ENCODE measurements around the gene CHP1. TPM values are rescaled to one million over a fixed set of nuclear protein-coding genes. Genes with fewer than 3 reads are reported as not detected.
A peak's percentile ranks its signal among the peaks of the same experiment; 100 is the strongest.

The CHP1 gene
- total and polyA plus RNA-seq, 2 donors (not counting 1 experiment from before 2014, with no cell fraction given): 14.2 to 39.9 TPM

GRCh38 chr15:41289953-41290352, 58.9 kb downstream of the CHP1 start:
- H3K4me3 Mint-ChIP-seq: no peak overlapping the region
- Histone ChIP-seq H3K36me3 (replicated peaks in 1 of 2; ENCODE audit: control extremely low read depth in 1 of 2, control insufficient read depth in 1 of 2, extremely low read depth in 1 of 2, insufficient read depth in 2 of 2, low read length in 1 of 2) (peaks cover 2 to 41% of the 10 kb centered on the region in 2 experiments), H2AFZ (ENCODE audit: insufficient read depth, low read depth, low read length, poor library complexity, severe bottlenecking) (no peak overlapping the region), H3K9me3 (ENCODE audit: control extremely low read depth in 1 of 3, control insufficient read depth in 2 of 3, insufficient read depth in 1 of 3, low read length in 2 of 3) (no peaks in the 10 kb centered on the region), H3K27ac (ENCODE audit: low read length in 2 of 2) (peak overlapping the region in 1 of 2 donors; percentile 91), H3K9ac (ENCODE audit: low read length) (no peak overlapping the region), H3K27me3 (replicated peaks in 1 of 4; ENCODE audit: control extremely low read depth in 1 of 4, control insufficient read depth in 3 of 4, insufficient read depth in 4 of 4, low read length in 3 of 4) (no peaks in the 10 kb centered on the region), H3K4me3 (ENCODE audit: control extremely low read depth in 1 of 5, extremely low read depth in 1 of 5, insufficient read depth in 1 of 5, low read depth in 2 of 5, low read length in 4 of 5) (no peak overlapping the region), H4K20me1 (ENCODE audit: control insufficient read depth, insufficient read depth, low read length, poor library complexity, severe bottlenecking) (peaks cover 19% of the 10 kb centered on the region), H3K4me2 (replicated peaks; ENCODE audit: low read depth, low read length, poor library complexity, severe bottlenecking) (no peak overlapping the region), H3K4me1 (ENCODE audit: control insufficient read depth in 2 of 2, insufficient read depth in 2 of 2, low read length in 2 of 2) (peaks cover 31 to 41% of the 10 kb centered on the region in 2 donors), H3K79me2 (ENCODE audit: control insufficient read depth, insufficient read depth, low read length) (peaks cover 49% of the 10 kb centered on the region)
- POLR2A ChIA-PET: interaction anchor here (0.7 to 2.3 kb wide), 3 partner anchors 14 to 378 kb away, joined by 3 to 9 read pairs (median 3); partner anchors contain the start of genes CHP1 and EXD1
- intact Hi-C loops (cut with micrococcal nuclease): loop anchor here (2.0 kb wide), 2 partner anchors 31 to 43 kb away; partner anchors contain the start of genes NUSAP1 and OIP5
- no peaks in the 10 kb centered on the region for H3K9me3 Mint-ChIP-seq (ENCODE audit: insufficient read depth)
- ATAC-seq (ENCODE audit: low read depth) (no peak), DNase-seq (no peak)
- TF ChIP-seq CTCF (IDR thresholded peaks at IDR 0.05) (no peak), EZH2 (IDR thresholded peaks at IDR 0.05; ENCODE audit: borderline replicate concordance, insufficient read depth, low read depth, low read length, poor library complexity, severe bottlenecking) (no peak)
- WGBS (ENCODE audit: insufficient coverage): no CpG with 5 or more reads among the region's 2 CpGs
- peaks cover 56% of the 10 kb centered on the region for H3K4me1 Mint-ChIP-seq
- H3K27ac Mint-ChIP-seq: no peak overlapping the region
- H3K27me3 Mint-ChIP-seq: no peaks in the 10 kb centered on the region
- CTCF ChIA-PET: interaction anchor here (0.6 to 2.0 kb wide), 4 partner anchors 41 to 217 kb away, joined by 3 to 5 read pairs (median 3); partner anchors contain the start of gene CHP1

- peak overlapping the region; percentile 52 for H2AFZ ChIP-seq (ENCODE audit: insufficient read depth, low read depth, low read length, poor library complexity, severe bottlenecking)
- ATAC-seq (ENCODE audit: low read depth) (peak; percentile 95), DNase-seq (peak; percentile 89)
- peaks cover 2 to 30% of the 10 kb centered on the region in 2 experiments for H3K36me3 ChIP-seq (replicated peaks in 1 of 2; ENCODE audit: control extremely low read depth in 1 of 2, control insufficient read depth in 1 of 2, extremely low read depth in 1 of 2, insufficient read depth in 2 of 2, low read length in 1 of 2)
- peak overlapping the region; percentile 73 to 91 for H3K27ac ChIP-seq (ENCODE audit: low read length in 2 of 2)
- H3K27me3 Mint-ChIP-seq: no peaks in the 10 kb centered on the region
- peaks cover 19% of the 10 kb centered on the region for H4K20me1 ChIP-seq (ENCODE audit: control insufficient read depth, insufficient read depth, low read length, poor library complexity, severe bottlenecking)
- peaks cover 45% of the 10 kb centered on the region for H3K4me1 Mint-ChIP-seq
- peak overlapping the region in 1 of 5 experiments; percentile 12 for H3K4me3 ChIP-seq (ENCODE audit: control extremely low read depth in 1 of 5, extremely low read depth in 1 of 5, insufficient read depth in 1 of 5, low read depth in 2 of 5, low read length in 4 of 5)
- TF ChIP-seq EZH2 (IDR thresholded peaks at IDR 0.05; ENCODE audit: borderline replicate concordance, insufficient read depth, low read depth, low read length, poor library complexity, severe bottlenecking): no peak
- no peak for TF ChIP-seq CTCF (IDR thresholded peaks at IDR 0.05)
- peak overlapping the region; percentile 68 for H3K4me3 Mint-ChIP-seq
- H3K27me3 ChIP-seq (replicated peaks in 1 of 4; ENCODE audit: control extremely low read depth in 1 of 4, control insufficient read depth in 3 of 4, insufficient read depth in 4 of 4, low read length in 3 of 4): no peaks in the 10 kb centered on the region
- CTCF ChIA-PET: interaction anchor here (0.9 to 2.1 kb wide), 6 partner anchors 41 to 432 kb away, joined by 3 to 6 read pairs (median 4); partner anchors contain the start of genes CHP1, EXD1, NUSAP1 and OIP5
- peaks cover 50% of the 10 kb centered on the region for H3K79me2 ChIP-seq (ENCODE audit: control insufficient read depth, insufficient read depth, low read length)
- peaks cover 24 to 35% of the 10 kb centered on the region in 2 donors for H3K4me1 ChIP-seq (ENCODE audit: control insufficient read depth in 2 of 2, insufficient read depth in 2 of 2, low read length in 2 of 2)
- 3% methylated on average over 4 of the region's 9 CpGs for WGBS (ENCODE audit: insufficient coverage)
- POLR2A ChIA-PET: interaction anchor here (0.6 to 2.3 kb wide), 4 partner anchors 60 to 713 kb away, joined by 3 to 9 read pairs (median 4); partner anchors contain the start of genes CHP1 and EXD1
- intact Hi-C loops (cut with micrococcal nuclease): loop anchor here (1.0 to 2.0 kb wide), 5 partner anchors 8 to 126 kb away; partner anchors contain the start of genes CHP1, NUSAP1, OIP5 and RTF1
- peak overlapping the region; percentile 55 for H3K4me2 ChIP-seq (replicated peaks; ENCODE audit: low read depth, low read length, poor library complexity, severe bottlenecking)
- peak overlapping the region; percentile 93 for H3K27ac Mint-ChIP-seq
- H3K9me3 Mint-ChIP-seq (ENCODE audit: insufficient read depth): no peaks in the 10 kb centered on the region
- H3K9me3 ChIP-seq (ENCODE audit: control extremely low read depth in 1 of 3, control insufficient read depth in 2 of 3, insufficient read depth in 1 of 3, low read length in 2 of 3): no peaks in the 10 kb centered on the region
- peak overlapping the region; percentile 22 for H3K9ac ChIP-seq (ENCODE audit: low read length)
These were observed 60.1 kb downstream of the CHP1 start for GRCh38 chr15:41291065-41291631.
